ENCODE results near the gene OLIG1. TPM values are rescaled to one million over a fixed set of nuclear protein-coding genes. Genes with fewer than 3 reads are reported as not detected.

The OLIG1 gene
- total RNA-seq, 1 donor from 2014 or later: not detected

DNA sequence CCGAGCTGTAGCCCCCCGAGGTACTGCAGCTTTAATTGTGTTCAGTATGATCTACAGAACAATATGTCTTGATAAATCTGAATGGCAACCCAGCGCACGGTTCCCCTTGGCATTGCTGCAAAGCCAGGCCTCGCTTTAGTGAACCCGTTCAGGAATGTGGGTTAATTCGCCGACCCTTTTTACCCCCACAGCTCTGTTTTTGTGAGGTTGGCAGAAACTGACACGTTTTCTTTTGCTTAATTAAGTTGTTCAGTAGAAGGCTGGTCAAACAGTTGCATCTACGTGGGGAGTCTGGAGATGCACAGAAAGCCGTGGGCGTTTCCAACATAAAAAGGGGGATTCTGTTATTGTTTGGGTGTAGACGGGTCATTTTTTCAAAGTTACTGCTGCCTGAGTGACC, 43.2 kb downstream of the OLIG1 start:
- Mint-ChIP-seq H3K4me1 (no peaks in the 10 kb centered on the region), H3K4me3 (no peak overlapping the region), H3K27me3 (peaks cover 67% of the 10 kb centered on the region), H3K27ac (no peak overlapping the region), H3K9me3 (no peaks in the 10 kb centered on the region), H3K36me3 (ENCODE audit: low read depth) (no peaks in the 10 kb centered on the region)
- CTCF ChIA-PET: no interaction called here
- TF ChIP-seq CTCF (IDR thresholded peaks at IDR 0.05): no peak
- POLR2A ChIA-PET: no interaction called here
- ATAC-seq (ENCODE audit: low read depth) (no peak), DNase-seq (no peak)
- intact Hi-C loops (cut with micrococcal nuclease): no loop called here

DNA sequence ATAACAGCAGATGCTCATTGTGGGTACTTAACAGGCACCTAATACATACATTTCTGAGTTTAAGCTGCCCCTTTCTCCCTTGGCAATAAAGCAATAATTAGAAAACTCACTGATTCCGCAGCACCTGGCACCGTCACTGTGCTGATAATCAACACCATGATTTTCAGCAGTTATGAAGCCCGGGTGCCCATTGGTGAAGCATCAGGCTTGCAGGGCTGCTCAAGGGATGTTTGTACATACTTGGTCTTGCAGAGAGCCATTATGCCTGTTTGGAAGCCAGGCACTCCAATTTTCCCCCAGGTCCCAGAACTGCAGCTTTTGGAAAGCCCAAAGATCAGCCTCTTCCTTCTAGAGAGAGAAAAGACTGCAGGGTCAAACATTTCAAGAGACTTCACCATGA, 44.3 kb downstream of the OLIG1 start:
- POLR2A ChIA-PET: no interaction called here

DNA sequence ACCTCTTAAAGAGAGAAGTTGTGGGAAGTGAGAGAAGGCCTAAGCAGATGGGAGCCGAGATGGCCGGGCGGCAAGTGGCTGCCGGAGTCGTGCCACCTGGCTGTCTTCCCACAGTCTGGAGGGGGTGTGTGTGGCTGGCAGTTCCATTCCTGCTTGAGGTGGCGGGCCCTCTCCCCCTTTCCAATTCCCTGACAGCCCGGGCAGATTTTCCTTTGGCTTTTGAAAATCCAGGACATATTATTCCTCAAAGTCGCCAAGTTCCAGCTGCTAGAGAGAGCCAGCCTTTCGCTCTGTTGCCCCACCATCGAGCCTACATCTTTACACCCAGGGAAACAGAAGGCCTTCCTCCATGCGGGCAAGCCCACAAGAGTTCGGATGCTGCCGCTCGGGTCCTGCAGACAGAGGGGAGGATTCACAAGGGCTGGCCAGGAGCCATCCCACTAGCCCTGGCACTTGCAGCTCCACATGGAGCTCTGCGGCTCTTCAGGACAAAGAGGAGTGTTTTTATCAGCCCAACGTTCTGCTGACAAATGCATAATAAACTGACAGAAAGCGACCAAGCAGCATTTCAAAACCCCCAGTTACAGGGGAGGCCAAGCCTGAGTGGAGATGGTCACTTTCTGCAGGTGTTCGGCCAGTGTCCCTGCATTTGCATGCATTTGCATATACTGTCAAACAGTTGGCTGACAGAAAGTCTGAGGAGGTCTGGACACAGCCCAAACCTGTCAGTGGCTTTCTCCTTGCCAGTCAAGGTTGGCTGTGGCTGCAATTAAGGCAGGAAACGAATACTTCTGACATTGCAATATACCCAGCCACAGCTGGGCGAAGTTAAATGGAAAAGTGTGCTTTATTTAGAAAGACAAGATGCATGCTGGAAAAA, 45.9 kb downstream of the OLIG1 start:
- Mint-ChIP-seq H3K4me1 (no peaks in the 10 kb centered on the region), H3K36me3 (ENCODE audit: low read depth) (no peaks in the 10 kb centered on the region), H3K4me3 (no peak overlapping the region), H3K27ac (no peak overlapping the region), H3K9me3 (no peaks in the 10 kb centered on the region), H3K27me3 (peaks cover 49% of the 10 kb centered on the region)
- TF ChIP-seq CTCF (IDR thresholded peaks at IDR 0.05): no peak
- DNase-seq (no peak), ATAC-seq (ENCODE audit: low read depth) (no peak)
- ChIA-PET POLR2A (no interaction called here), CTCF (no interaction called here)
- intact Hi-C loops (cut with micrococcal nuclease): no loop called here

More for the DNA sequence above, 44.3 kb downstream of the OLIG1 start:
- ATAC-seq (ENCODE audit: low read depth) (no peak), DNase-seq (no peak)
- intact Hi-C loops (cut with micrococcal nuclease): no loop called here
- CTCF ChIA-PET: no interaction called here
- peaks cover 59% of the 10 kb centered on the region for H3K27me3 Mint-ChIP-seq
- H3K4me3 Mint-ChIP-seq: no peak overlapping the region
- no peaks in the 10 kb centered on the region for H3K36me3 Mint-ChIP-seq (ENCODE audit: low read depth)
- no peaks in the 10 kb centered on the region for H3K9me3 Mint-ChIP-seq
- no peak for TF ChIP-seq CTCF (IDR thresholded peaks at IDR 0.05)
- no peak overlapping the region for H3K27ac Mint-ChIP-seq
- H3K4me1 Mint-ChIP-seq: no peaks in the 10 kb centered on the region

DNA sequence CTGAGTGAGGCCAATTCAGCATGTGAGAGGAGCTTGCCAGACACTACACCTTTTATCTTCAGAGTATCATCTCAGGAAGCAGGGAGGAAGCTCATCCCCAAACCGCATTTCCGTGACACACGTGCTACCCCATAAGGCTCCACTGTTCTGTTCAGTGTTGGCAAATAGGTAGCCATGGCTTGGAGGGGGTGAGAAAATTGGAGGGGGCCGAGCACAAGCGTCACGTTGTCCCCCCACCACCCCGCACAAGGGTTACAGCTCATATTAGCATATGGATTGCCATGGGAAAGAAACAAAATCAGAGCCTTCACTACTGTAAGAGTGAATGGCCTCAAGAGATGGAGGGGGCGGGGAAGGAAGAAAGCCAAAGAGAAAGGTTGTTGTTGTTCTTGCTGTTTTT, 46.7 kb downstream of the OLIG1 start:
- intact Hi-C loops (cut with micrococcal nuclease): no loop called here
- ATAC-seq (ENCODE audit: low read depth): no peak
- H3K4me1 Mint-ChIP-seq: no peaks in the 10 kb centered on the region
- ChIA-PET POLR2A (no interaction called here), CTCF (no interaction called here)
- no peaks in the 10 kb centered on the region for H3K9me3 Mint-ChIP-seq
- no peak for TF ChIP-seq CTCF (IDR thresholded peaks at IDR 0.05)
- H3K36me3 Mint-ChIP-seq (ENCODE audit: low read depth): no peaks in the 10 kb centered on the region
- DNase-seq: no peak
- H3K27ac Mint-ChIP-seq: no peak overlapping the region
- peaks cover 47% of the 10 kb centered on the region for H3K27me3 Mint-ChIP-seq
- H3K4me3 Mint-ChIP-seq: no peak overlapping the region

GRCh38 chr21:33117101-33117888, 47.4 kb downstream of the OLIG1 start:
- DNase-seq (no peak), ATAC-seq (ENCODE audit: low read depth) (no peak)
- Mint-ChIP-seq H3K27me3 (peaks cover 41% of the 10 kb centered on the region), H3K4me3 (no peak overlapping the region), H3K9me3 (no peaks in the 10 kb centered on the region), H3K36me3 (ENCODE audit: low read depth) (no peaks in the 10 kb centered on the region), H3K27ac (no peak overlapping the region), H3K4me1 (no peaks in the 10 kb centered on the region)
- intact Hi-C loops (cut with micrococcal nuclease): no loop called here
- TF ChIP-seq CTCF (IDR thresholded peaks at IDR 0.05): no peak
- ChIA-PET POLR2A (no interaction called here), CTCF (no interaction called here)
